IMR-90 (cell line): Measurements from ENCODE around the gene ACSF2. TPM values are rescaled to one million over a fixed set of nuclear protein-coding genes. Genes with fewer than 3 reads are reported as not detected.

ENCODE experiments used
- ATAC-seq: fragments of 200-7000 bp; cut with Tn5 transposase; 2 replicates; pipeline ENCODE4 v1.9.1; 2020; ENCODE audit warnings: low read depth, mild to moderate bottlenecking, moderate library complexity
- BruUV-seq: library from RNA; stranded (reverse); fragments of 400-500 nt; replicated peaks from 2 replicates; lab custom pipeline; 2021; lab: Mats Ljungman, UMichigan
- CTCF ChIA-PET: fragments of 300-600 bp; formaldehyde crosslinking; extraction: SDS; loops from one replicate; lab custom pipeline; 2021; ENCODE audit warnings: antibody characterized with exemption; lab: Yijun Ruan, JAX
- POLR2A ChIA-PET: fragments of 300-600 bp; sonication (Branson Sonifier 250); formaldehyde crosslinking; loops from one replicate; lab custom pipeline; 2022; ENCODE audit warnings: antibody characterized with exemption; ENCODE audit not compliant: unreplicated experiment; lab: Charles Lee
- DNase-seq: peaks from one replicate; pipeline ENCODE4 v3.0.0; 2013
- H2AFZ ChIP-seq: replicated peaks from 2 replicates; pipeline ENCODE3; 2013; ENCODE audit warnings: low read length, mild to moderate bottlenecking; ENCODE audit not compliant: poor library complexity
- H2AK5ac ChIP-seq: 2 replicates; pipeline ENCODE4 v1.6.1; 2013; ENCODE audit warnings: low read depth, low read length, inconsistent platforms
- H2AK9ac ChIP-seq: replicated peaks from 2 replicates; pipeline ENCODE3; 2013; ENCODE audit warnings: mild to moderate bottlenecking, low read depth, low read length, moderate library complexity; ENCODE audit not compliant: poor library complexity
- H2BK120ac ChIP-seq: 2 replicates; pipeline ENCODE4 v1.6.1; 2013; ENCODE audit warnings: low read depth, low read length, inconsistent platforms
- H2BK15ac ChIP-seq: 3 replicates; pipeline ENCODE4 v1.6.1; 2013; ENCODE audit warnings: low read depth, low read length, inconsistent platforms
- H2BK20ac ChIP-seq: 2 replicates; pipeline ENCODE4 v1.6.1; 2013; ENCODE audit warnings: low read depth, mild to moderate bottlenecking, inconsistent platforms, low read length, moderate library complexity
- H2BK5ac ChIP-seq: 2 replicates; pipeline ENCODE4 v1.6.1; 2013; ENCODE audit warnings: mild to moderate bottlenecking, low read depth, low read length, inconsistent platforms; ENCODE audit not compliant: poor library complexity, severe bottlenecking
- H3K14ac ChIP-seq: replicated peaks from 2 replicates; pipeline ENCODE4 v1.6.1; 2013; ENCODE audit warnings: low read depth, low read length, inconsistent platforms
- H3K18ac ChIP-seq: 2 replicates; pipeline ENCODE4 v1.6.1; 2013; ENCODE audit warnings: low read depth, low read length, control low read depth
- H3K23ac ChIP-seq: 2 replicates; pipeline ENCODE4 v1.6.1; 2013; ENCODE audit warnings: low read depth, low read length, inconsistent platforms
- H3K27ac ChIP-seq: 2 replicates; pipeline ENCODE4 v1.5.1; 2013; ENCODE audit warnings: mild to moderate bottlenecking, control low read depth, low read length; ENCODE audit not compliant: insufficient read depth
- H3K27me3 ChIP-seq: 2 replicates; pipeline ENCODE4 v1.6.1; 2013; ENCODE audit warnings: low read length; ENCODE audit not compliant: control insufficient read depth, insufficient read depth
- H3K36me3 ChIP-seq: 2 replicates; pipeline ENCODE4 v1.6.1; 2013; ENCODE audit warnings: low read length, mixed read lengths; ENCODE audit not compliant: control insufficient read depth, insufficient read depth
- H3K4ac ChIP-seq: 2 replicates; pipeline ENCODE4 v1.6.1; 2013; ENCODE audit warnings: low read depth, low read length, inconsistent platforms
- H3K4me1 ChIP-seq: 2 replicates; pipeline ENCODE4 v1.6.1; 2013; ENCODE audit warnings: low read length, mixed read lengths; ENCODE audit not compliant: control insufficient read depth, insufficient read depth
- H3K4me2 ChIP-seq: 2 replicates; pipeline ENCODE4 v1.6.1; 2013; ENCODE audit warnings: low read depth, mild to moderate bottlenecking, control low read depth, low read length, moderate library complexity
- H3K4me3 ChIP-seq: 2 replicates; pipeline ENCODE4 v1.5.1; 2013; ENCODE audit warnings: low read depth, mild to moderate bottlenecking, control low read depth, low read length, moderate library complexity; ENCODE audit not compliant: insufficient read depth
- H3K56ac ChIP-seq: 2 replicates; pipeline ENCODE4 v1.6.1; 2013; ENCODE audit warnings: low read length, inconsistent platforms; ENCODE audit not compliant: insufficient read depth; ENCODE audit errors: extremely low read depth
- H3K79me1 ChIP-seq, 2 experiments: 2 replicates each; pipeline ENCODE4 v1.6.1; 2013; ENCODE audit warnings: low read length in 2 of 2, inconsistent platforms in 1 of 2, low read depth in 1 of 2
- H3K9ac ChIP-seq: 2 replicates; pipeline ENCODE4 v1.6.1; 2013; ENCODE audit warnings: low read depth, low read length, control low read depth
- H3K9me1 ChIP-seq: 2 replicates; pipeline ENCODE4 v1.6.1; 2013; ENCODE audit warnings: low read length, inconsistent platforms; ENCODE audit not compliant: insufficient read depth
- H3K9me3 ChIP-seq: 2 replicates; pipeline ENCODE4 v1.6.1; 2013; ENCODE audit warnings: low read length; ENCODE audit not compliant: control insufficient read depth, insufficient read depth
- H4K20me1 ChIP-seq: 2 replicates; pipeline ENCODE4 v1.6.1; 2013; ENCODE audit warnings: low read length, inconsistent platforms; ENCODE audit not compliant: insufficient read depth
- H4K5ac ChIP-seq: 2 replicates; pipeline ENCODE4 v1.6.1; 2013; ENCODE audit warnings: mild to moderate bottlenecking, low read depth, low read length, control low read depth
- H4K8ac ChIP-seq, 2 experiments: 2 replicates each; pipeline ENCODE4 v1.6.1; 2013; ENCODE audit warnings: low read depth in 2 of 2, low read length in 2 of 2, control low read depth in 1 of 2, inconsistent platforms in 1 of 2
- H4K91ac ChIP-seq: 2 replicates; pipeline ENCODE4 v1.6.1; 2013; ENCODE audit warnings: low read depth, low read length, inconsistent platforms; ENCODE audit not compliant: insufficient read depth
- BHLHE40 ChIP-seq: fragments of 150-350 bp; IDR thresholded peaks from 2 replicates; pipeline ENCODE4 v1.6.1; 2016; ENCODE audit warnings: mild to moderate bottlenecking, low read depth, low read length
- CEBPB ChIP-seq: IDR thresholded peaks from 2 replicates; pipeline ENCODE4 v1.6.1; 2012; ENCODE audit warnings: low read depth, low read length, improper control_type of control experiment
- CHD1 ChIP-seq: IDR thresholded peaks from 2 replicates; pipeline ENCODE4 v1.6.1; 2012; ENCODE audit warnings: low read depth, low read length, improper control_type of control experiment
- CTCF ChIP-seq: conservative IDR thresholded peaks from 2 replicates; pipeline ENCODE4 v1.5.1; 2012; ENCODE audit warnings: mild to moderate bottlenecking, low read depth, low read length, improper control_type of control experiment
- ELK1 ChIP-seq: fragments of 150-350 bp; IDR thresholded peaks from 2 replicates; pipeline ENCODE4 v1.6.1; 2016; ENCODE audit warnings: low read depth, mild to moderate bottlenecking, low read length, moderate library complexity, borderline replicate concordance
- FOS ChIP-seq: fragments of 150-350 bp; IDR thresholded peaks from 2 replicates; pipeline ENCODE4 v1.6.1; 2016; ENCODE audit warnings: low read depth, low read length
- MAFK ChIP-seq: IDR thresholded peaks from 2 replicates; pipeline ENCODE4 v1.6.1; 2012; ENCODE audit warnings: low read depth, low read length, improper control_type of control experiment
- MAZ ChIP-seq: IDR thresholded peaks from 2 replicates; pipeline ENCODE4 v1.6.1; 2012; ENCODE audit warnings: low read depth, mild to moderate bottlenecking, low read length, improper control_type of control experiment, moderate library complexity, borderline replicate concordance
- MXI1 ChIP-seq: IDR thresholded peaks from 2 replicates; pipeline ENCODE4 v1.6.1; 2012; ENCODE audit warnings: low read depth, mild to moderate bottlenecking, low read length, moderate library complexity, borderline replicate concordance
- NFE2L2 ChIP-seq: fragments of 150-350 bp; IDR thresholded peaks from 2 replicates; pipeline ENCODE4 v1.6.1; 2016; ENCODE audit warnings: low read depth, mild to moderate bottlenecking, low read length
- POLR2A ChIP-seq: IDR thresholded peaks from 2 replicates; pipeline ENCODE4 v1.6.1; 2012; ENCODE audit warnings: mild to moderate bottlenecking, low read depth, low read length
- RAD21 ChIP-seq: IDR thresholded peaks from 2 replicates; pipeline ENCODE4 v1.6.1; 2012; ENCODE audit warnings: low read length, improper control_type of control experiment
- RCOR1 ChIP-seq: IDR thresholded peaks from 2 replicates; pipeline ENCODE4 v1.6.1; 2012; ENCODE audit warnings: mild to moderate bottlenecking, low read length, improper control_type of control experiment; ENCODE audit not compliant: insufficient replicate concordance
- RFX5 ChIP-seq: IDR thresholded peaks from 2 replicates; pipeline ENCODE4 v1.8.0; 2012; ENCODE audit warnings: low read depth, mild to moderate bottlenecking, low read length, moderate library complexity
- SMC3 ChIP-seq: fragments of 150-350 bp; IDR thresholded peaks from 2 replicates; pipeline ENCODE4 v1.6.1; 2016; ENCODE audit warnings: low read depth, mild to moderate bottlenecking, antibody characterized with exemption, low read length, moderate library complexity
- USF2 ChIP-seq: fragments of 150-350 bp; IDR thresholded peaks from 2 replicates; pipeline ENCODE4 v1.6.1; 2017; ENCODE audit warnings: mild to moderate bottlenecking, antibody characterized with exemption, low read length, low read depth
- WGBS, 2 experiments: methylation state at CpG; one replicate each; pipeline versions ENCODE4 v1.1.5 to v1.1.7; 2013; ENCODE audit warnings: missing lambda C conversion rate in 2 of 2; ENCODE audit not compliant: insufficient read length in 1 of 2; ENCODE audit errors: extremely low coverage in 2 of 2; 5-methylcytosine and 5-hydroxymethylcytosine counted together
- dilution Hi-C: fragments of 300-500 bp; cut with HindIII; formaldehyde crosslinking; loops from one replicate; pipeline ENCODE4 v1.14.3; 2018; ENCODE audit warnings: low sequenced_read_pairs; ENCODE audit not compliant: unreplicated experiment
- in situ Hi-C: fragments of 300-500 bp; cut with MboI; formaldehyde crosslinking; loops from 3 replicates; pipeline ENCODE4 v1.14.3; 2019; ENCODE audit warnings: low sequenced_read_pairs, inconsistent platforms, mixed read lengths
- intact Hi-C: fragments of 100-400 bp; cut with micrococcal nuclease; formaldehyde crosslinking; loops from 2 replicates; pipeline ENCODE4 v1.10.0; 2022
- polyA plus RNA-seq, 3 experiments: library from polyadenylated mRNA; depleted of rRNA; stranded (reverse); fragments of >200 nt; gene quantifications; 2 replicates each; pipeline ENCODE4 v1.2.3, GENCODE V29; 2012; ENCODE audit warnings: low replicate concordance in 1 of 3
- total RNA-seq: library from RNA; depleted of rRNA; stranded (reverse); fragments of >200 nt; gene quantifications from 2 replicates; pipeline ENCODE4 v1.2.3, GENCODE V29; 2012

Gene ACSF2
- total and polyA plus RNA-seq, 2 of the 4 experiments (the other 2 are of a cell fraction), result 18.5 to 27.2 TPM

GRCh38 chr17:50518384-50519023 lies 92.5 kb downstream of the ACSF2 start:
- H2AK9ac ChIP-seq, result no peak overlapping the region
- H3K14ac ChIP-seq, result no peak overlapping the region
- H3K36me3 ChIP-seq, result no peaks in the 10 kb centered on the region
- H3K79me1 ChIP-seq, result no peaks in the 10 kb centered on the region
- no peak overlapping the region for H2BK5ac ChIP-seq
- no peak overlapping the region for H4K91ac ChIP-seq
- TF ChIP-seq MAFK (no peak), RAD21 (no peak), MAZ (no peak), POLR2A (no peak), FOS (no peak), RFX5 (no peak), CEBPB (no peak), RCOR1 (no peak), USF2 (no peak), SMC3 (no peak), BHLHE40 (no peak), CHD1 (no peak), ELK1 (no peak), NFE2L2 (no peak), MXI1 (no peak), CTCF (no peak)
- H3K4me1 ChIP-seq, result peaks cover 2% of the 10 kb centered on the region
- POLR2A ChIA-PET, result no interaction called here
- H2AK5ac ChIP-seq, result no peak overlapping the region
- H3K9me1 ChIP-seq, result no peaks in the 10 kb centered on the region
- CTCF ChIA-PET, result no interaction called here
- no peak overlapping the region for H2AFZ ChIP-seq
- no peak overlapping the region for H2BK120ac ChIP-seq
- H3K4me3 ChIP-seq, result no peak overlapping the region
- H4K8ac ChIP-seq, result no peak overlapping the region
- DNase-seq (no peak), ATAC-seq (no peak)
- no peak overlapping the region for H3K18ac ChIP-seq
- no peak overlapping the region for H2BK20ac ChIP-seq
- BruUV-seq, result no TSS peak
- H2BK15ac ChIP-seq, result no peak overlapping the region
- no peak overlapping the region for H3K4me2 ChIP-seq
- in situ Hi-C loops (no loop called here), intact Hi-C loops (no loop called here), dilution Hi-C loops (no loop called here)
- no peak overlapping the region for H3K9ac ChIP-seq
- no peak overlapping the region for H3K23ac ChIP-seq
- H3K27ac ChIP-seq, result no peak overlapping the region
- H4K20me1 ChIP-seq, result no peaks in the 10 kb centered on the region
- H3K9me3 ChIP-seq, result no peaks in the 10 kb centered on the region
- no peak overlapping the region for H4K5ac ChIP-seq
- 50% methylated on average over 2 of the region's 13 CpGs; no CpG with 5 or more reads in 1 of the 2 experiments for WGBS, 2 experiments
- H3K56ac ChIP-seq, result no peak overlapping the region
- H3K27me3 ChIP-seq, result peaks cover 12% of the 10 kb centered on the region
- no peak overlapping the region for H3K4ac ChIP-seq
